ENCODE results near the gene STX10.
"Not testable (repeated sequence)": the region's sequence is repeated elsewhere in the genome, so short reads cannot be mapped to it uniquely, and the experiment has no call there.

- not testable (repeated sequence) for TF ChIP-seq CTCF (conservative IDR thresholded peaks at IDR 0.05; ENCODE audit: low read depth, low read length); EZH2phosphoT487 (IDR thresholded peaks at IDR 0.05; ENCODE audit: borderline replicate concordance, low read length); EZH2 (IDR thresholded peaks at IDR 0.05; ENCODE audit: low read length, unreplicated experiment)
Observed at GRCh38 chr19:13177584-13177983, 27.4 kb upstream of the STX10 start.
